Stimulated activated CD8-positive, alpha-beta memory T cell treated with anti-CD3 and anti-CD28 coated beads, Interleukin-7, amount 100 ng/mL, for 1 hour (primary cell): Measurements from ENCODE around the gene CT47B1.
"Not testable (repeated sequence)": the region's sequence is repeated elsewhere in the genome, so short reads cannot be mapped to it uniquely, and the experiment has no call there.

Source experiments
- DNase-seq, 2 donors: peaks; one replicate each; pipeline ENCODE4 v3.0.0-alpha.2; 2020; ENCODE audit warnings: low read depth in 2 of 2

CT47B1 gene

DNA sequence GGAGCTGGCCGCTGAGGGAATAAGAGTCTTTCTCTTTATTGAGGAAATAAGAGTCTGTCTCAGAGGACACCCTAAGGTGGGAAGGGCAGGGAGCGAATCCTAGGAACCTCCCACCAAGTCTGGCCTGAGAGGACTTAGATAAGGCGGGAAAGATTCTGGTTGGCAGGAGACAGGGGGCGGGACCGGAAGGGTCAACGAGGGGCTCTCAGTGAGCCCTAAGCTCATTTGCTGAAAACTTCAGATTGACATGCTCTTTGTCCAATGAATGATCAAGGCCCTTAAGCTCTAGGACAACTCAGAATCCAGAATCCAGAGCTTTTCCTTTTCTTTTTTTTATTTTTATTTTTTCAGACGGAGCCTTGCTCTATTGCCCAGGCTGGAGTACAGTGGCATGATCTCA, at the start of gene CT47B1:
TSS of gene CT47B1 (minus strand) at position 101 of the 400 bp plus-strand sequence. CDS start 196 bp downstream, outside the sequence.
- not testable (repeated sequence) for DNase-seq

DNA sequence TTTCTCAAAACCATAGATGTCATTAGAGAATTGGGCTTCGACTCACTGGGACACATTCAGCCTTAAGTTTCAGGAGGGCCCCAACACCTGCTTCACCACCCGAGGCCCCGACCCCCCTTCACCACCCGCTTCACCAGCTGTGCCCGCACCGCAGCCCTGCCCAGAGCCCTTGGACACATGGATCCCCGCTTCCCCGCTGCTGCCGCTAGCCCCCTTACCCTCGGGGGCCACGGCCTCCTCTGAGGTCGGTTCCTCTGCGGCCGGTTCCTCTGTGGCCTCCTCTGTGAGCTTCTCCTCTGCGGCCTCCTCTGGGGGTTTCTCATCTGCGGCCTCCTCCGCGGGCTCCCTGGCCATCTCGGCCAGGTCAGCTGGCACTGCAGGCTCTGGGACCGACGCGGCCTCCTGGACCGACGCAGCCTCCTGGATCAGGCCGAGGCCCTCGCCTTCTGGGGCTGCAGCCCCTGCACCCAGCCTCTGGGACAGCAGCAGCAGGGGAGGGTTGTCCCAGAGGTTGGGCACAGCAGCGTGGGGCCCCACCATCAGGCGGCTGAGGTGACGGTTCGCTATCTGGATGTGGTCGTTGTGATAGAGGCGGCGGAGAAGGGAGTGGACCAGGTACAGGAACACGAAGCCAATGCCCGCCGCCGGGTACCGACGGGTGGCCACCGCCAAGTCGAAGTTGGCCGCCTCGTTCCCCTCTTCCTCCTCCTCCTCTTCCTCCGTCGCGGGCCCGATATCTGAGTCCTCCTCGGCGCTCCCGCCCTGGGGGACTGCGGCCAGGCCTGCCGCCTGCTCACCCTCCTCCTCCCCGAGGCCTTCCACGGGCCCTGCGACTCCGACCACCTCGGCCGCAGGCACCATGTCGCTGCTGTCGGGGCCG, 748 bp downstream of the CT47B1 start:
- DNase-seq, result no peak

DNA sequence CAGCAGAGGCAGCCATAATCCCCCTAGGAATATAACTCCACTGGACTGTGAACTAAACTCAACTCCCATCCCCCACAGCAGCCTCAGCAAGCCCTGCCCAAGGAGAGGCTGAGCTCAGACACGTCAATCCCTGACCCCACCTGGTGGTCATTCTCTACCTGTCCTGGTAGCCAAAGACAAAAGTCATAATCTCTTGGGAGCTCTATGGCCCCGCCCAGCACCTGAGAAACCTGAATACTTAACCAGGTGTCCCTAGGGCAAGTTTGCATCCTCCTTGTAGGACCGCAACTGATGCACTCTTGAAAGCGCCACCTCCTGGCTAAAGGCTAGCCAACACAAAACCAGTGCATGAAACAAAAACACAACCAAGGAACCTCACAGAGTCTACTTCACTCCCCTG, 18.4 kb downstream of the CT47B1 start:
- DNase-seq, result no peak

DNA sequence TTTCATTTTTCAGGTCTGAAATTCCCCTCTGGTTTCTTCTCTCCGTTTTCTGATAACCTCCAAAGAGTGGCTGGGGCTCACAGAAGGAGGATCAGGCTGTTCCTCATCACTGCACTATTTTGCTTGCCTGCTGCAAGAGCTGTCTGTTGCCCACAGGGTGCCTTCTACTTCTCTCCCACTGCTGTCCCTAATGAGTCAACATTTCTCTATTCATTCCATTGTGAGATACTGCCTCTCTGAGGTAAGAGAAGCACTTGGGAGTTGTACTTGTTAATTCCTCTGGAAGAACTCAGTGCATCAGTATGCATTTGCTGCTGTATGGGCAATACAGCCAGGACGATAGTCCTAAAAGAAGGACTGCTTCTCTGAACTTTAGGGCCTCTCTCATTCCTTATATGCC, 34.8 kb downstream of the CT47B1 start:
- DNase-seq, result no peak

DNA sequence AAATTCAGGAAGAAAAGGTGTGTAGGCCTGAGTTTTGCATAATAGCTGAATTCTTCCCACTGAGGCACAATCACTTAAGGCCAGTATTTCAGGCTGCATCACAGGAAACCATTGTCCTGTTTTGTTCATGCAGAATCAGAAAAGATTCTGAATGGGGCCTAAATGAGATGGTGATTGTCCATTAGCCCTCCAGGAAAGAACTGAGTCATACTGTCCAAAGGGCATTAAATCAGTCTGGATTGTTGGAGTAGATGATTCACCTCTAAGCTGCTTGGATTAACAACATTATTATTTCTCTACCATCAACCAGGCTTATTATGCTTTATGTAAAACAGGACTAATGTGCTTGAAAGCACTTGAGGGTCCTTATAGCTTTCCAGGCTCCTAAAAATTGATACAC, 36.2 kb downstream of the CT47B1 start:
- DNase-seq, result no peak

DNA sequence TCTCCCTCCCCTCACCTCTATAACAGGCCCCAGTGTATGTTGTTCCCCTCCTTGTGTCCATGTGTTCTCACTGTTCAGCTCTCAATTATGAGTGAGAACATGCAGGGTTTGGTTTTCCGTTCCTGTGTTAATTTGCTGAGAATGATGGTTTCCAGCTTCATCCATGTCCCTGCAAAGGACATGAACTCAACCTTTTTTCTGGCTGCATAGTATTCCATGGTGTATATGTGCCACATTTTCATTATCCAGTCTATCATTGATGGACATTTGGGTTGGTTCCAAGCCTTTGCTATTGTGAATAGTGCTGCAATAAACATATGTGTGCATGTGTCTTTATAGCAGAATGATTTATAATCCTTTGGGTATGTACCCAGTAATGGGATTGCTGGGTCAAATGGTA, 48.5 kb downstream of the CT47B1 start:
- DNase-seq, result not testable (repeated sequence)

DNA sequence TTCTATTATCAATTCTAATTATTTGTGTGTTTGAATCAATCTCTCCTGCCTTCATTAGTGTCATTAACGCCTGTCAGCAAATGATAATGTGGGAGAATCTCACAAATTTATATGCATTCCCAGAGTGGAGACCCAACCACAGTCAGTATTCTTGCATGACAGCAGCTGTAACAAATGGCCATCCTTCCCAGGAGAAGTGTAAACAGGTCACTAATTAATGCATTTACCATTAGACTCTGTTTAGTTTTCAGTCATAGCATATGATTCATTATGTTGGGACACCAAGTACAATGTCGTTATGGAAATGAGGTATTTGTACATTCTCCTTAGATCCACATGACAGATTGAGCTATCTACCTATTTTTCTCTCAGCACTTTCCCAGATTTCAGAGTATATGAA, 50.5 kb downstream of the CT47B1 start:
- DNase-seq, result no peak

DNA sequence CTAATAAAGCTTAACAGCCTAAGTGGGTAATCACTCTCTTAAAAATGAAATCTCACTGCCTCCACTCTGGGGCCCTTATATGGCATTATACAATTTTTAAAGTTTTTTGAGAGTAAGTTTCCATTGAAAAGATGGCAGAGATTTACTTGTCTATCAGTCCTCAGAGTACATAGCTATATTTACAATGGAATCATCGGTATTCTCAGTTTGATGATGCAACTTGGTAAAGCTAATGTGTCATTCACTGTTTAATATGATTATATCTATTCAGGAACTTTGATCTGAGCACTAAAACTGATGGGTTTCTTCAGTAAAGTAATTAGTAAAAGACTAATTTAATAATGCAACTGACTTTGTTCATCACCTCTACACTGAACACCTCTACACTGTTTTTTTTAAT, 51.6 kb downstream of the CT47B1 start:
- DNase-seq, result no peak

DNA sequence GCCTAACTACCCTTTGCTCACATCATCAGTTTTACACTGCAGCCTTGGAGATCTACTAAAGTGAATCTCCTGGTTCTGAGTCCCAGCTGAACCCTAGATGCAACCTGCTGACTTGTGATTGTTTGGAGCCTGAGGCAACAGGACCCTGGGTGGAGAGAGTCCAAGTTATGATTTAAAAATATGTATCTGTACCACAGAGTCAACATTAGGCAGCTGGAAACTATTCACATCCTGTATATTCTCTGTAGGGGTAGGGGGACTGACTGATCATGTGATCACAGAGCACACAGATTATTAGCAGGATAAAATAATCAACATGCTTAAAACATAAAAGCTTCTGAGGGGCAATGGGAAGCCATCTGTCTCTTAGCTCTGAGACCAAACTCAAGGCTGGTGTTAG, 52.1 kb downstream of the CT47B1 start:
- DNase-seq, result no peak
